PFSK-1 (cell line): ENCODE results near the gene COL23A1.
A peak's percentile ranks its signal among the peaks of the same experiment; 100 is the strongest.

Source experiments
- FOXP2 ChIP-seq: optimal IDR thresholded peaks from 2 replicates; pipeline ENCODE3; 2011; ENCODE audit warnings: borderline replicate concordance, control low read depth, inconsistent platforms; ENCODE audit not compliant: insufficient read depth; ENCODE audit errors: extremely low read length, extremely low read depth
- POLR2AphosphoS5 ChIP-seq: IDR thresholded peaks from 2 replicates; pipeline ENCODE4 v1.6.1; 2012; ENCODE audit warnings: low read depth, mild to moderate bottlenecking, control low read depth, low read length, moderate library complexity
- REST ChIP-seq, 2 experiments: IDR thresholded peaks; 2 replicates each; pipeline versions ENCODE4 v1.6.1 to v1.8.0; 2011 to 2012; ENCODE audit warnings: low read depth in 2 of 2, low read length in 2 of 2, control low read depth in 1 of 2, inconsistent platforms in 1 of 2, mild to moderate bottlenecking in 1 of 2, moderate library complexity in 1 of 2; ENCODE audit not compliant: insufficient read depth in 1 of 2
- SIN3A ChIP-seq: IDR thresholded peaks from 2 replicates; pipeline ENCODE4 v1.6.1; 2012; ENCODE audit warnings: mild to moderate bottlenecking, low read length, moderate library complexity, borderline replicate concordance; ENCODE audit not compliant: insufficient read depth
- TAF1 ChIP-seq: IDR thresholded peaks from 2 replicates; pipeline ENCODE4 v1.6.1; 2012; ENCODE audit warnings: low read length, control low read depth, borderline replicate concordance; ENCODE audit not compliant: insufficient read depth

The COL23A1 gene

GRCh38 chr5:178281331-178281730 lies 308.9 kb downstream of the COL23A1 start:
- TF ChIP-seq POLR2AphosphoS5: no peak
- no peak for TF ChIP-seq REST (IDR thresholded peaks at IDR 0.05; ENCODE audit: insufficient read depth in 1 of 2, low read depth in 2 of 2, low read length in 2 of 2)
- no peak for TF ChIP-seq FOXP2
- no peak for TF ChIP-seq TAF1
- TF ChIP-seq SIN3A: no peak

- TF ChIP-seq POLR2AphosphoS5: no peak
- TF ChIP-seq SIN3A: no peak
- no peak for TF ChIP-seq FOXP2
- TF ChIP-seq REST (IDR thresholded peaks at IDR 0.05; ENCODE audit: insufficient read depth in 1 of 2, low read depth in 2 of 2, low read length in 2 of 2): no peak
- TF ChIP-seq TAF1: no peak
Measured at GRCh38 chr5:178280631-178281030, 309.6 kb downstream of the COL23A1 start.

- TF ChIP-seq FOXP2: peak; percentile 71
- no peak for TF ChIP-seq SIN3A
- no peak for TF ChIP-seq REST (IDR thresholded peaks at IDR 0.05; ENCODE audit: insufficient read depth in 1 of 2, low read depth in 2 of 2, low read length in 2 of 2)
- no peak for TF ChIP-seq POLR2AphosphoS5
- TF ChIP-seq TAF1: no peak
Measured at GRCh38 chr5:178279723-178280438, 310.3 kb downstream of the COL23A1 start.

- no peak for TF ChIP-seq POLR2AphosphoS5
- no peak for TF ChIP-seq SIN3A
- TF ChIP-seq FOXP2: no peak
- TF ChIP-seq REST (IDR thresholded peaks at IDR 0.05; ENCODE audit: insufficient read depth in 1 of 2, low read depth in 2 of 2, low read length in 2 of 2): no peak
- no peak for TF ChIP-seq TAF1
Measured at GRCh38 chr5:178279026-178279722, 311.0 kb downstream of the COL23A1 start.
